HT-29 (cell line): Measurements from ENCODE around the gene SPATA13. TPM values are rescaled to one million over a fixed set of nuclear protein-coding genes. Genes with fewer than 3 reads are reported as not detected.

ENCODE experiments used
- DNase-seq: peaks from one replicate; pipeline ENCODE4 v3.0.0-alpha.2; 2015; ENCODE audit warnings: low spot score
- total RNA-seq: library from RNA; depleted of rRNA; stranded (reverse); fragments of >200 nt; shearing (Covaris generic); gene quantifications from 2 replicates; pipeline ENCODE4 v1.2.3, GENCODE V29; 2014

The SPATA13 gene
- total RNA-seq, 1 experiment from 2014 or later, result 52.5 TPM

DNA sequence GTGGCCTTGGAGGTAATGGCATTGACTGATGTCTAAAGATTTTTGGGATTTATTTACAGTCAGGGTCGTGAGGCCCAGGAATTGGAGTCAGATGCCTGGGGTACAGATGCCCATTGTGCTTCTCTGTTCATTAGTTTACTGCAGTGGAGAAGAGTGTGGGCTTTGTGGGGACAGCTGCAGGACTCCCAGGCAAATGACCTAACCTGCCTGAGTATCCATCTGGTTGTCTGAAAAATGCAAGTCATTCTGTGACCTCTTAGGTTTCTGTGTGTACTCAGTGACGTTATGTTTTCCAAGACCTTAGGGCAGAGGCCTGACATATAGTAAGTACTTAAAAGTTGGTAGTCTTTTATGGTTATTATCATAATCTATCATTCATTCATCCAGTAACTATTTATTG, 60.5 kb downstream of the SPATA13 start:
- peak; percentile 48 for DNase-seq

- no peak for DNase-seq
Observed at GRCh38 chr13:24222756-24223155, 62.2 kb downstream of the SPATA13 start.

DNA sequence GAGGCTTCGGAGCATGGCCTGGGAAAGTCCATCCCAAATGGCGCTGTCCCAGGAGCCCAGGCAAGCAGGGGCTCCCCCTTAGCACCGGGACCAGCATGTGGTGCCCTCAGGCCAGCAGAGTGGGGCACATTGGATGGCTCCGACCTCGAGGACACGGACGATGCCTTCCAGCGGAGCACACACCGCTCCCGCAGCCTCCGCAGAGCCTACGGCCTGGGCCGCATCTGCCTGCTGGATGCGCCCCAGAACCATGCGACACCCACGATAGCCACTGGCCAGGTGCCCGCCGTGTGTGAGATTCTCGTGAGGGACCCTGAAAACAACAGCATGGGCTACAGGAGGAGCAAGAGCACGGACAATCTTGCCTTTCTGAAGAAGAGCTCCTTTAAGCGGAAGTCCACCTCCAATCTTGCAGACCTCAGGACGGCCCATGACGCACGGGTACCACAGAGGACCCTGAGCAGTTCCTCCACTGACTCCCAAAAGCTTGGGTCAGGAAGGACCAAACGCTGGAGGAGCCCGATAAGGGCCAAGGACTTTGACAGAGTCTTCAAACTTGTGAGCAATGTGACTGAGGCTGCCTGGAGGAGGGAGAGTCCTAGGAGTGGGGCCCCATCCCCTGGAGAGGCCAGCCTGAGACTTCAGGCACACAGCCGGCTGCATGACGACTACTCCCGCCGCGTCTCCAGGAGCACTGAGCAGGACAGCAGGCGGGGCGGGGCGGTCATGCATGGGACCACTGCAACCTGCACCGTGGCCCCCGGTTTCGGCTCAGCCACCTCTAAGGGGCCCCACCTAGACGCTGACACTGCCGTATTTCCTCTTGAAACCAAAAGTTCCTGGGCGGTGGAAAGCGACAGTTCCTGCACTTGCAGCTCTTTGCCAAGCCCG, 63.1 kb downstream of the SPATA13 start:
- no peak for DNase-seq

- DNase-seq, result no peak
Observed at GRCh38 chr13:24224232-24224680, 63.7 kb downstream of the SPATA13 start.

DNA sequence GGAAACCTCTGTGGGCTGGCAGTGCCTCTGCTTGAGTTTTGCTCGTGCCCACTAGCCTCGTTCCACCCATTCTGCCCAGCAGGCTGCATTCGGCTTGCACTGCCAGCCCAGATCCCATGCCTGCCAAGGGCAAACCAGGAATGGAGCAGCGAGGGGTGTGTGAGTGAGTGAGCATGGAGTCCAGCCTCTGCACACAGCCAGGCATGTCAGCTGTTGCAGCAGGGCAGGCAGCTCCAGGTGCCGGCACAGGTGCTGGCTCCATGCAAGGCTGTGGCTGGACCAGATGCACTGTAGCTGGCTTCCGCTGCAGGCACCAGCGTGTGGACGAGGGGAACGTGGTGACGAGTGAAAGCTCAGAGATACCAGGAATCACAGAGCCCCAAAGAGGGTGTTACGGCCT, 64.5 kb downstream of the SPATA13 start:
- no peak for DNase-seq

DNA sequence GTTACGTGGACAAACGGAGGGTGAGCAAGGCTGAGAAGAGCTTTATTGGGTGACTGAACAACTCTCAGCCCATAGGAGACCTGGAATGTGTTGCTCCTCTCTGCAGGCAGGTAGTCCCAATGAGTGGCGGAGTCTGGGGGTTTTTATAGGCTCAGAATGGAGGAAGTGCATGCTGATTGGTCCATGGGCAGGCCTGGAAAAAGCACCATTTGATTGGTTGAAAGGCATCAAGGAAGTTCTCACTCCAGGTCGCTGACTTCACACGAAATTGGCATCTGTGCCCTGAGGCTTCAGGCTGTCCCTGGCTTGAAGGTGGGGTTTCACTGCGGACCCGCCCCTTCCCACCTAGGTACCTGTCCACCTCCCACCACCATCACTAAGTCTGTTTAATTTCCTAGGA, 65.4 kb downstream of the SPATA13 start:
- DNase-seq, result no peak

GRCh38 chr13:24226762-24227161, 66.2 kb downstream of the SPATA13 start:
- no peak for DNase-seq

DNA sequence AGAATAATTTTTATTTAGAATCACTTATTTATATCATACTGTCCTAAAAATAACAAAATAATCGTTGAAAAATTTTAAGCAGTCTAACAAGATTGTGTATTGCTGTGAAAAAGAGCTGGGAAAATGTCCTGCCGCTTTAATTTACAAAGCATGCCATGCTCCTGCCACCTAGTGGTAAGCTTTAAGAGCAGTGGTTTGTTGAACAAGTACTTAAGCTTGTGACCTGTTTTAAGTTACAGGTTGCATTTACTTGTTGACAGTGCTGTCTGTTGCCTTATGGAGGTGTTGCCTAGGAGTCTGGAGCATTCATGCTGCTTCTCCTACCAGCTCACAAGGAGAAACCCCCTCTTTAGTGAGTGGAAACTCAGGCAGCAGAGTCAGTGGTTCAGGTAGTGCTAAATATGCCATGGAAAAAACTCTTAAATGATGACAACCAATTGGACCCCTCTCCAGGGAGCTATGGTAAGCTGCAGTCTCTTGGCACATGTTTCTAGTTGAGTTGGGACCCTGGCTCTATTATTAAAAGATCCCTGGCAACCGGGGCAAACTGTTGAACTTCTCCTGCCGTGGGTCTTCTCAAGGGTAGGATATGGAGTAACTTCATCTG, 68.4 kb downstream of the SPATA13 start:
- peak; percentile 92 for DNase-seq

- no peak for DNase-seq
Observed at GRCh38 chr13:24230428-24231072, 70.0 kb downstream of the SPATA13 start.

DNA sequence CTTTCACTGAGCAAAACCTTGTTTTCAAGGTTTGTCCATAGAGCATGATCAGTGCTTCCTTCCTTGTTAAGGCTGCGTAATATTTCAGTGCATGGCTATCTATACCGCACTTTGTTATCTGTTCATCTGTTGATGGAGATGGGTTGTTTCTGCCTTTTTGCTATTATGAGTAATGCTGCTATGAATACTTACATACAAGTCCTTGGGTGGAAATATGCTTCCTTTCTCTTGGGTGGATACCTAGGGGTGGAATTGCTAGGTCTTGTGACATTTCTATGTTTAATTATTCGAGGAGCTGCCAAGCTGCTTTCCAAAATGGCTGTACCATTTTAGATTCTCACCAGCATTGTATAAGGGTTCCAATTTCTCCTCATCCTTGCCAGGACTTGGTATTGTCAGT, 70.9 kb downstream of the SPATA13 start:
- no peak for DNase-seq

GRCh38 chr13:24232037-24232436, 71.5 kb downstream of the SPATA13 start:
- no peak for DNase-seq

- DNase-seq, result no peak
Observed at GRCh38 chr13:24232474-24232873, 72.0 kb downstream of the SPATA13 start.

GRCh38 chr13:24233351-24233901, 72.9 kb downstream of the SPATA13 start:
- no peak for DNase-seq

DNA sequence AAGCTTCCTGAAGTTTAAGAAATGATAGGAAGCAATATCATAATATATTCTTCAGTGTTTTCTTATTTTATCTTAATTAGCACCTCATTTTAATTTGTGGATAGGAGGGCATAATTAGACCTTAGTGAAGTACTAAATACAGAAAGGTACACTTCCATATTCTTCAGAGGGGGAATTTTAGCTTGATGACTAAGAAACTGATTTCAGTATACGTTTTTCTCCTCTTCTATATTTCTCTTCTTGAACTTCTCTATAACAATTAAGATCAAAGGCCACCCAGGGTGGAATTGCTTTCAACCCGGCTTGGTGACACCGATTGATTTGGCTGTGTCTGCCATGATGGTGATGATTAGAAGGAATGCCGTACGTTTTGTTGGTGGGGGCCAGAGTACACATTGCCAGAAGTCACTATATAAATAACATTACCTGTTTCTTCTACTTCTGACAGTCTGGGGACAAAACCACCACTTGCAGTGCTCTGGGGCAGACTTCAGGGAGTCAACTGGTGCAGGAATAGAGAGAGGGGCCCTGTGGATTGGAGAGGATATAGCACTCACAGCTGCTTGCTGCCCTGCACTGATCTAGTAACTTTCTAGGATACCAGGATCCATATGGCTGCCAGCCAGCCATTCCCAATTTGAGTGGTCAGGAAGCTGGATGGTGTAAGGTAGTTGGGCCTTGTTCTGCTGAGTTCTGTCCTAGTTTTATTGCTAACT, 73.8 kb downstream of the SPATA13 start:
- DNase-seq, result no peak

DNA sequence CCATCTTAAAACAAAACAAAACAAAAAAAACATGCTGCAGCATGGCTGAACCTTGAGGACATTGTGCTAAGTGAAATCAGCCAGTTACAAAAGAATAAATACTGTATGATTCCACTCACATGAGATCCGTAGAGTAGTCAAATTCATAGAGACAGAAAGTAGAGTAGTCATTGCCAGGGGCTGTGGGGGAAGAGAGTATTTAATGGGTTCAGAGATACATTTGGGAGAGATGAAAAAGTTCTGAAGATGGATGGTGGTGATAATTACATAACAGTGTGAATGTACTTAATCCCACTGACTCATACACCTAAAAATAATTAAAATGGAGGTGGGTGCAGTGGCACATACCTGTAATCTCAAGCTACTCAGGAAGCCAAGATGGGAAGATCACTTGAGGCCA, 76.8 kb downstream of the SPATA13 start:
- no peak for DNase-seq

DNA sequence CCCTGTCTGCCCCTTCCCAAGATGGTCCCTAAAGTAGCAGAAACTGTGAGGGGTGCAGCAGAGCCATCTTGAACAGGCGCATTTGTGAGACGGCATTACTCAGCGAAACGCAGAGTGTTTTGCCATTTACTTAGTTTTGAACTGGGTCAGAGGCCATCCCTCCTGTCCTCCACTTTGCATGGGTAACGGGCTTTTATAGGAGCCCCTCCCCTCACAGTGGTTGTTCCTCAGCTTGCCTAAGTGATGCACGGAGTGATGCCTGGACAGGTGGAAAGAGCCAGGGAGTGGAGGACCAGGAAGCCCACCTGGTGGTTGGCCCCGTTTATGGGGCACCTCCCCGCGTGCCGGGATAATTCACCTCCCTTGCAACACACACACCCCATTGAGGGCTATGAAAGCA, 80.8 kb downstream of the SPATA13 start:
- DNase-seq, result no peak

- DNase-seq, result no peak
Observed at GRCh38 chr13:24242100-24242499, 81.6 kb downstream of the SPATA13 start.

DNA sequence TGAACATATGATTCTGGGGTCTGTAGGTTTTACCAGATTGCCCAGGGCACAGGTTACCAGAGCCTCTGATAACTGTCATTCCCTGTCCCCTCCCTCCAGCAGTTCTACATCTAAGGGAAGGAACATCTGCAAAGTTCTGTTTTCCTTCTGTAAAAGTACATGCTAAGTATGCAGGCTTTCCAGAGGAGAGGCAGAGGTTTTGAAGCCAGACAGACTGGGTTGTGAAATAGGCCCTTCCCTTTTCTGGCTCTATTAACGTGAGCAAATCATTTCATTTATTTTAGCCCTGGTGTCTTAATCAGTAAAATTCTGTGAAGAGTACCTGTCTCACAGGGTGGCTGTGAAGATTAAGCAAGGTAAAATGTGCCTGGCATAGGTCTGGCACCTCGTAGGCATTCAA, 82.8 kb downstream of the SPATA13 start:
- no peak for DNase-seq

DNA sequence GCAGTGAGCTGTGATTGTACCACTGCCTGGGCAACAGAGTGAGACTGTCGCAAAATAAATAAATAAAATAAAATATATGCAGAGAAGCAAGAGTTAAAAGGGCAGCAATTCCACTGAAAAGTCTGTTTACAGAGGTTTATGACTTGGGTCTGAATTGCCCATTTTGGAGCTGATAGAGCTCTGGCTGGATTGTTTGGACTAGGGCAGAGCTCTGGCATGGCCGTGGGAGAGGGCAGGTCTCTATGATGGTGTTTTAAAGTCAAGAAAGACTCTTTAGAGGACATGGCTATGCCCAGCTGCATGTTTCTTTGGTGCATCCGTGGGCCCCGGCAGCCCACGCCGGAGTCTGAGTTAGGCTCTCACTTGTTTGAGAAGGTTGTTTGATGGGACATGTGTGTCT, 84.3 kb downstream of the SPATA13 start:
- DNase-seq, result no peak

DNA sequence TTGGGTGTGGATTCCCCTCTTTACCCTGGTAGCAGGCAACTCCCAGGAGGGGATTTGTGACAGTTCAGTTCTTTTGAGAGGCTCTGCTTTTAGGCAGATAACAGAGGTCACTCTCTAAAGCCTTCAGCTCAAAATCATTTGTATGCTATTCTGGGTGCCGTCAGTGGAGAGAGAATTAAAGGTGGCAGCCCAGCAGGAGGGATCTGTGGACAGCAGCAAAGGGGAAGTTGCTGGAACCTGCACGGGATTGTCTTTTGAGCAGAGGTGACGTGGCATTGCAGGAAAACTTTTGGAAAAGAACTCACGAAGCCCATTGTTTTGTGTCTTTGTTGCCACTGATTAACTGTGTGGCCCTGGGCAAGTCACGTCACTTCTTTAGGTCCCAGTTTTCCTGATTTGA, 86.5 kb downstream of the SPATA13 start:
- DNase-seq, result no peak

GRCh38 chr13:24249624-24250023, 89.1 kb downstream of the SPATA13 start:
- no peak for DNase-seq
